ENCODE measurements around the gene SGPL1. TPM values are rescaled to one million over a fixed set of nuclear protein-coding genes. Genes with fewer than 3 reads are reported as not detected.

The SGPL1 gene
- total RNA-seq, 3 donors from 2014 or later (not counting 1 experiment from before 2014, with no cell fraction given): 33.7 to 48.4 (median 47.8) TPM

GRCh38 chr10:70912556-70912955 is 96.8 kb downstream of the SGPL1 start:
- no peak overlapping the region for H3K4me3 ChIP-seq (ENCODE audit: low read length)
- WGBS (ENCODE audit: insufficient coverage): 91% methylated on average over 5 of the region's 5 CpGs
- DNase-seq: no peak
- no peaks in the 10 kb centered on the region for H3K9me3 ChIP-seq (ENCODE audit: control insufficient read depth, insufficient read depth, low read length)
- Mint-ChIP-seq H3K36me3 (no peaks in the 10 kb centered on the region), H3K9me3 (no peaks in the 10 kb centered on the region), H3K4me1 (peaks cover 0 to 4% of the 10 kb centered on the region in 2 donors), H3K4me3 (no peak overlapping the region), H3K27me3 (ENCODE audit: low read depth in 2 of 2) (peaks cover 0 to 14% of the 10 kb centered on the region in 2 donors), H3K27ac (no peak overlapping the region)
- TF ChIP-seq CTCF (IDR thresholded peaks at IDR 0.05): no peak
- intact Hi-C loops (cut with micrococcal nuclease): no loop called here
- no peak overlapping the region for H3K27ac ChIP-seq (ENCODE audit: low read length)
- no peaks in the 10 kb centered on the region for H3K36me3 ChIP-seq (ENCODE audit: control insufficient read depth, insufficient read depth, low read length)
- no peak for ATAC-seq
- no peaks in the 10 kb centered on the region for H3K4me1 ChIP-seq (ENCODE audit: control insufficient read depth, insufficient read depth, low read length)
- H3K27me3 ChIP-seq (ENCODE audit: control insufficient read depth, insufficient read depth, low read length): no peaks in the 10 kb centered on the region

- H3K4me3 ChIP-seq (ENCODE audit: low read length): no peak overlapping the region
- Mint-ChIP-seq H3K9me3 (no peaks in the 10 kb centered on the region), H3K27ac (no peak overlapping the region), H3K4me1 (no peaks in the 10 kb centered on the region), H3K36me3 (no peaks in the 10 kb centered on the region), H3K27me3 (ENCODE audit: low read depth in 2 of 2) (peaks cover 0 to 9% of the 10 kb centered on the region in 2 donors), H3K4me3 (no peak overlapping the region)
- H3K36me3 ChIP-seq (ENCODE audit: control insufficient read depth, insufficient read depth, low read length): no peaks in the 10 kb centered on the region
- ATAC-seq (no peak), DNase-seq (no peak)
- 66% methylated on average over 6 of the region's 6 CpGs for WGBS (ENCODE audit: insufficient coverage)
- no peak for TF ChIP-seq CTCF (IDR thresholded peaks at IDR 0.05)
- H3K27ac ChIP-seq (ENCODE audit: low read length): no peak overlapping the region
- intact Hi-C loops (cut with micrococcal nuclease): no loop called here
- H3K4me1 ChIP-seq (ENCODE audit: control insufficient read depth, insufficient read depth, low read length): no peaks in the 10 kb centered on the region
- no peaks in the 10 kb centered on the region for H3K27me3 ChIP-seq (ENCODE audit: control insufficient read depth, insufficient read depth, low read length)
- H3K9me3 ChIP-seq (ENCODE audit: control insufficient read depth, insufficient read depth, low read length): no peaks in the 10 kb centered on the region
Measured at GRCh38 chr10:70913191-70913892, 97.6 kb downstream of the SGPL1 start.

- Histone ChIP-seq H3K27me3 (ENCODE audit: control insufficient read depth, insufficient read depth, low read length) (no peaks in the 10 kb centered on the region), H3K9me3 (ENCODE audit: control insufficient read depth, insufficient read depth, low read length) (no peaks in the 10 kb centered on the region), H3K4me1 (ENCODE audit: control insufficient read depth, insufficient read depth, low read length) (no peaks in the 10 kb centered on the region), H3K36me3 (ENCODE audit: control insufficient read depth, insufficient read depth, low read length) (no peaks in the 10 kb centered on the region), H3K27ac (ENCODE audit: low read length) (no peak overlapping the region), H3K4me3 (ENCODE audit: low read length) (no peak overlapping the region)
- DNase-seq (no peak), ATAC-seq (no peak)
- no peak for TF ChIP-seq CTCF (IDR thresholded peaks at IDR 0.05)
- Mint-ChIP-seq H3K27me3 (ENCODE audit: low read depth in 2 of 2) (peaks cover 0 to 7% of the 10 kb centered on the region in 2 donors), H3K36me3 (no peaks in the 10 kb centered on the region), H3K27ac (no peak overlapping the region), H3K4me3 (no peak overlapping the region), H3K4me1 (no peaks in the 10 kb centered on the region), H3K9me3 (no peaks in the 10 kb centered on the region)
- intact Hi-C loops (cut with micrococcal nuclease): no loop called here
- 88% methylated on average over 3 of the region's 3 CpGs for WGBS (ENCODE audit: insufficient coverage)
Measured at GRCh38 chr10:70913893-70914240, 98.1 kb downstream of the SGPL1 start.

- no peaks in the 10 kb centered on the region for H3K9me3 ChIP-seq (ENCODE audit: control insufficient read depth, insufficient read depth, low read length)
- no peak for TF ChIP-seq CTCF (IDR thresholded peaks at IDR 0.05)
- no peaks in the 10 kb centered on the region for H3K27me3 ChIP-seq (ENCODE audit: control insufficient read depth, insufficient read depth, low read length)
- no peak overlapping the region for H3K27ac ChIP-seq (ENCODE audit: low read length)
- no peak overlapping the region for H3K4me3 ChIP-seq (ENCODE audit: low read length)
- DNase-seq: no peak
- peaks cover 0 to 4% of the 10 kb centered on the region in 2 donors for H3K27me3 Mint-ChIP-seq (ENCODE audit: low read depth in 2 of 2)
- no peaks in the 10 kb centered on the region for H3K4me1 ChIP-seq (ENCODE audit: control insufficient read depth, insufficient read depth, low read length)
- no peak for ATAC-seq
- intact Hi-C loops (cut with micrococcal nuclease): no loop called here
- 81% methylated on average over 7 of the region's 10 CpGs for WGBS (ENCODE audit: insufficient coverage)
- H3K4me1 Mint-ChIP-seq: no peaks in the 10 kb centered on the region
- H3K27ac Mint-ChIP-seq: no peak overlapping the region
- H3K9me3 Mint-ChIP-seq: no peaks in the 10 kb centered on the region
- no peaks in the 10 kb centered on the region for H3K36me3 Mint-ChIP-seq
- no peak overlapping the region for H3K4me3 Mint-ChIP-seq
- H3K36me3 ChIP-seq (ENCODE audit: control insufficient read depth, insufficient read depth, low read length): no peaks in the 10 kb centered on the region
Measured at GRCh38 chr10:70914316-70914864, 98.6 kb downstream of the SGPL1 start.

Data from natural killer cell (primary cell).